Activated naive CD4-positive, alpha-beta T cell treated with anti-CD3 and anti-CD28 coated beads, Interleukin-2, amount 50 U/mL, for 16 hours (primary cell): ENCODE data around the gene FGF14.
"Not testable (repeated sequence)": the region's sequence is repeated elsewhere in the genome, so short reads cannot be mapped to it uniquely, and the experiment has no call there.

Source experiments
- DNase-seq: peaks from one replicate; pipeline ENCODE4 v3.0.0-alpha.2; 2020

The FGF14 gene

DNA sequence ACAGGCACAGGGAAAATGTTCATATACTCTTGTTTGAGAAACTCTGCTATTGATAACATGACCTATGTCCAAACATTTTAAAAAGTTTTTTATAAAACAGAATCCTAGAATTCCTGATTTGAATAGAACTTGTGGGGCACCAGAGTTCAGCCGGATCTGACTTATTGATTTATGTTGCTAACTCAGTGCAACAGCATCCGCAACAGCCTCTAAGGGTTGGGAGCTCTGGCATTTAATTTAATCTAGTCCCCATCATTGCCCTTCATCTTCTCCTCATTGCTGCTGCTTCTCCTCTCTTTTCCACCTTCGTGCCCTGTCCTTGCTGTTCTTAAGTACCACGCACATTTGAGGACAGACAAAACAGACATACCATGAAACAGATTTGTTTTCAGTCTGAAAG lies 214.5 kb downstream of the FGF14 start:
- DNase-seq, result no peak

DNA sequence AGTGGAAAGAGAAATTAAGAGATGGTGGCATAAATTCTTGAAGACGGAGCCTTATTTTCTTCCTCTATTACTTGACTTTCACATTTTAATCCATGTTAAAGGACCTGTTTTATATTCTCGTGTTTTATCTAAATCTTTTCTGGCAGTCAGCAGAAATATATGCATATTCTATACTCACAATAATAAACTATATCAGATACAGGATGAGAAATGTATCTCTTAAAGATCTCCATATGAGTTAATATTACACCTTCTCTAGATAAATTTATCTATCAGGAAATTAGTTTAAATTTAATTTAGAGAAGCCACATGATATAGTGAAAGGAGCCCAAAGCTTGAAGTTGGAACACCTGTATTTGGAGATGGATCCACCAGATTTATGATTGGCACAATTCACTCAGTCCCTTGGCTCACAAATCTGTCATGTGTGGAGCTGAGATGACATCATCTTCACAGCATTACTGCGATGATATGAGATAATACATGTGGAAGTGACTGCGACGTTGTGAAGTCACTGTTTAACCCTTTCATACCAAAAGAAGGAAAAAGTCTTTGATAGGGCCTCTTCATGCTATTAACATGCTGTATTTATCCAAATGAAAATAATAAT lies 216.4 kb downstream of the FGF14 start:
- DNase-seq, result no peak

DNA sequence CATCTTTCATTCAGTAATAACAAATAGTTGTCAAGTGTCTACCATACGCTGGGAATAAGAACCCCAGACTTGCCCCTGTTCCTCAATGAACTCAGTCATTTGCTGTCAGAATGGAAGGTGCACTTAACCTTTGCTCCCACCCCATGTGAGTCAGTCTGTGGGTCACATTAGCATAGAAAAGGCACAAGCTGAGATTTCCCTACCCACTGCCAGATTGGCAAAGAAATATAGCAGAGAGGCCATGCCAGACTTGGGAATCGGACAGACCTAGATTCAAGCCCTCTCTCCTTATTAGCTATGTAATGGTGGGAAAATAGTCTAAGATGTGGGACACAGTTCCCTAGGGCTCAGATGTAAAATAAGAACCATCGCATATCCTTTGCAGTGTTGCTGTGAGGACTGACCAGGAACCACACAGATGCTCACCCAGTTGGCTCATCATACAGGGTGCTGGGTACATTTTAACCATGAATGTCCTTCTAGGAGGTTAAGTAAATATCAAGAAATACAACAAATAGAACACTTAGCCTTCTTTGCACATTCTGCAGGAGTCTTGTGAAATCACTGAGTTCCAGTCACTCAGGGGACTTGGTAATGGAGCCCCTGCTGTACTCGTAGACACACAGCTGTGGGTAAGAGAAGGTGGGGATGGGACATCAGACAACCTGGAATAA lies 218.2 kb downstream of the FGF14 start:
- no peak for DNase-seq

DNA sequence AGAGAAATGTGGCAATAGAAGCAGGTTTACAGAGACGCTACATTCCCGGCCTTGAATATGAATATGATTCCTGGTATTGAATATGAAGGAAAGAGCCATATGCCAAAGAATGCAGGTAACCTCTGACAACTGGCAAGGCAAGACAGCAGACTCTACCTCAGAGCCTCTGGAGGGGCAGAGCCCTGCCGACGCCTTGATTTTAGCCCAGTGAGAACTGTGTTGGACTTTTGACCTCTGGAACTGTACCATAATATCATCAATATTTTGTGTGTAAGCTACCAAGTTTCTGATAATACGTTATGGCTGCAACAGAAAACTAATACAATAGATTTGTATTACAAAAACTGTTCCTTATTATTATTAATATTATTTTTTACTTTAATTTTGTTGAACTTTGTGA lies 219.7 kb downstream of the FGF14 start:
- DNase-seq, result no peak

DNA sequence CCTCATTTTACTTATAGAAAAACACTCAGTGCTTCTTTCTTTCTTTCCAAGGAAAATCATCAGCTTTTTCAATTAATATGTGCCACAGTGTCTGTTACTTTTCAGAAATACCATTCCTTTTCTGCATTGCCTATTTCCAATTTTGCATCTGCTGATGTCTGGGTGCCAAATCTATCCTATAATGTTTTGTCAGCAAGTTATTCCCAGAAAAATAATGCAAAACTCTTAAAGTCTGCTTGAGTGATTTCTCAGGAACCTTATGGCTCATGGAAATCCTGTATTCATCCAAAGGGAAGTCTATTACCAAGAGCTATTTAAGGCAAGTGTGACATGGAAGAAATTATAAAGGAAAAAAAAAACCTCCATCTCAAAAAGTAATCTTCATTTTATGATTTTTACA lies 224.4 kb downstream of the FGF14 start:
- no peak for DNase-seq

DNA sequence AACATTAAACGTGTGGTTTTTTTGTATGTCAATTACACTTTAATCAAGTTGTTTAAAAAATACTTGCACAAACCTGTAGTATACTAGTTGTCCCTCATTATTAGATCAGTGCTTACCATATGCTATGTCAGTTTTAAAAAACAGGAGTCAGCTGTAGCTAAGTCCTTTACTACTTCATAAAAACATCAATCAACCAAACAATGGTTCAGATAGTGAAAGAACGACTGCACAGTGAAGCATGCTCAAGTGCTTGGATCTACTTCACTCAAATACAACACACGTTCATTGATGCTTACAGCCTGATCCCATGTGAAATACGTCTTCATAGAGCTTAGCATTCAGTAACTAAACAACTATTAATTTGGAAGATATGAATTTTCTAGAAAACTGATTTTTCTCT lies 225.0 kb downstream of the FGF14 start:
- DNase-seq, result no peak

DNA sequence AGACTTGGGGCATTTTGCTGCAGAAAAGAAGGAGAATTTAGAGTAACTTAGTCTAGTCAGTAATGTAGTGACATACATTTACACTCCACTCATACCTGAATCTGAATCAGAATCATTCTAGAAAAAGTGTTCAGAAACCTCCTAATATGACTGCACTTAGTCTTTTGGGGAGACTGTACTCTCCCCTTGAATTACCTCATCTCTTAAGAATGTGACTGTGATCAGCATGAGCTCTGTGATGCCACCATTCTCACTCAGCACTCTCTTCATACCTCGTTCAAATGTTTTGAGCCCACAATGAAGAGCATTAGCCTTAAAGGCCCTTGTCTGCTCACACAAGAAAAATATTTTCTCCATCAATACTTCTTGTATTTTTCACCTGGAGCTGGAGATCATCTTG lies 229.4 kb downstream of the FGF14 start:
- no peak for DNase-seq

DNA sequence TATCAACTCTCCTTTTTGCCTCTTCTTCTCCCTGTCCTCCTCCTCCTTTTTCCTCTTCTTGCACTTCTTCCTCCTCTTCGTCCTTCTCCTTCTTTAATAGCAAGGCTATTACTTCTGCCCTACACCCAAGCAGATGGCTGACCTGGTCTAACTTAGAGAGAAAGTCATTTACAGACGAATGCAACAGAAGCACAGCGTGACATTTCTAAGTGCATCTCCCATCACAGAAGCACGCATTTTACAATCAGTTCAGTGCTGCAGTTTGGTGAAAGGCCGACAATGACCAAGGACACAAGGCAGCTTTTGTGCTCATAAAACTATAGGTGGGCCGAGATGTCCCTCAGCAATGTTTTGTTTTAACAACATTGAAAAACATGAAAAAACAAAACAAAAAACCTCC lies 231.5 kb downstream of the FGF14 start:
- no peak for DNase-seq

DNA sequence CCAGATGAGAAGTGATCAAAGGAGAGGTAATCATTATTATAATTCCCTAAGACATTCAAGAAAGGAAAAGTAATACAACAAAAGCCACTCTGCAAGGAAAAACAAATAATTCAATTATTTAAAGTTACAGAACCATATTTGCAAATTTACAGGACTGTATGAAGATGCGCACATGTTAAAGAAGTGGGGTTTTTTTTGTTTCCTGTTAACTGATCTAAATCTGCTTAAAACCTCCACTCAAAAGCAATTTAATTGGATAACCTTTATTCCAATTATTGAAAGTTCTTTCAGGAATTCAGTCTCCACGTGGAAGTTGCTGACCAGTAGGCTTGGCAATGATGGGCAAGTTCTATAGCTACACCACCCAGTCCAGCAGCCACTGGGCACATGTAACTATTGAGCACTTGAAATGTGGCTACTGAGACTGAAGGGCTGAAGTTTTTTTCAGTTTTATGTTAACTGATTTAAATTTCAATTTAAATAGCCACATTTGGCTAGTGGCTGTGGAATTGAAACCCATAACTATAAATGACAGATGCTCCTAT lies 232.3 kb downstream of the FGF14 start:
- DNase-seq, result no peak

DNA sequence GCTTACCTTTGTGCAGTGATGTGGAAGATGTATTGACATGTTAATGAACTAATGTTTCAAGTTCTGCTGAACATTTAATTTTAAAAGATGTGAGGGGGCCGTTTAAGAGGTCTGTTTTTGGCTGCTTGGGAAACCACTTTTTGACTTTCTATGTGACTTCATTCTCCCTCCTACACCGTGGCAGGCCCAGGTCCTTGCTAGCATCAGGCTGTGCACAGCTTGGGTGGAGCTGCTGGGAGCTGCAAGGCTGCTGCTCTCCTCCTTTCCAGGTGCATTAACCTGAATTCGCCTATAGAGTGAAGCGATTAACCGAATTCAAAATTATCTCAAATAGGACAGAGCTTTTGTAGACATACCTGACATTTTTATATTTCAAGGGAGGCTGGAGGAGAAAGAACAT lies 249.1 kb downstream of the FGF14 start:
- no peak for DNase-seq

DNA sequence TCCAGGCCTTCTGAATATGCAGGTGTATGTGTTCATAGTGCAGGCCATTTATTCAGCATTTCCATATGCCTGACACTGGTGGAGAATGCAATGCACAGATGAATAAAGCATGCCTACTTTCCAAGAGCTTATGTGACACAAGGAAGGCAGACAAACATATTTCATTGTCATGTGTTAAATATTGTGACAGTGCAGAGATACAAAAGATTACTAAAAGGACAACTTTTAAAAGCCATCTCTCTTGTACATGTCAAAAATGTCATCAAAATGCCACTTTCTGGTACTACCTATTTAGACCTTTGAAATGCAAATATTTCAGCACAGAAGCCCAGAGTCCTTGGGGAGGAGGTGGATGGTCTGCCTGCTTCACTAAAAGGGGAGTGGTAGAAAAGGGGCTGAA lies 254.5 kb downstream of the FGF14 start:
- no peak for DNase-seq

DNA sequence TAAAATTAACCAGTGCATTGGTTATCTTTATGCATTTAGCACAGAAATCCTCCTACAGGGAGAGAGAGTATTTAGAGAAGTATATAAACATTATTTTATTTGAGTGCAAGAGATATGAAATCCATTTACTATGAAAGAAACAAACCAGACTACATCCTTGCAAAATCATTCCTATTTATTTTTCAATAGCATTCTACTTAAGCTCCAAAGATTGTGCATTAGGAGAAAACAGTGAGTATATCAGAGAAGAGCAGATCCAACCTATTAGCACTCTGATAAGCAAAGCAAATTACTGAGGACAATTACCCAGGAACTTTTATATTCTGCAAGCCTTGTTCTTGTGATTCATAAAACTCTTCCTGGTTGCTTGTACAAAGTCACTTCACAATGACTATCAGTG lies 256.1 kb downstream of the FGF14 start:
- DNase-seq, result no peak

DNA sequence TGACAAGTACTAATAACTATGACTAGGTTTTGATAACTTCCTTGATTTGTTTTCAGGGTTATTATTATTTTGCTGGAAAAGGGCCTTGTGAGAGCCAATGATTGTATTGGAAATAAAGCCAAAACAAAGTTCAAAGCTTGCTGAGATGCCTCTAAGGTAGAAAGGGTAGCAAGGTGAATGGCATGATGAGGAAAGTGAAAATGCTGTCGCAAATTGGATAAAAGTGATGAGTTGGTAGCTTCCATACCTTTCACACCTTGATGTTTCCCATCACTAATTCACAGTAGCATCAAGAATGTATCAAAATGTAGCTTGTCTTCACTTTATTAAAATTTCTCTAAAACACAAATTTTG lies 259.4 kb downstream of the FGF14 start:
- DNase-seq, result no peak

DNA sequence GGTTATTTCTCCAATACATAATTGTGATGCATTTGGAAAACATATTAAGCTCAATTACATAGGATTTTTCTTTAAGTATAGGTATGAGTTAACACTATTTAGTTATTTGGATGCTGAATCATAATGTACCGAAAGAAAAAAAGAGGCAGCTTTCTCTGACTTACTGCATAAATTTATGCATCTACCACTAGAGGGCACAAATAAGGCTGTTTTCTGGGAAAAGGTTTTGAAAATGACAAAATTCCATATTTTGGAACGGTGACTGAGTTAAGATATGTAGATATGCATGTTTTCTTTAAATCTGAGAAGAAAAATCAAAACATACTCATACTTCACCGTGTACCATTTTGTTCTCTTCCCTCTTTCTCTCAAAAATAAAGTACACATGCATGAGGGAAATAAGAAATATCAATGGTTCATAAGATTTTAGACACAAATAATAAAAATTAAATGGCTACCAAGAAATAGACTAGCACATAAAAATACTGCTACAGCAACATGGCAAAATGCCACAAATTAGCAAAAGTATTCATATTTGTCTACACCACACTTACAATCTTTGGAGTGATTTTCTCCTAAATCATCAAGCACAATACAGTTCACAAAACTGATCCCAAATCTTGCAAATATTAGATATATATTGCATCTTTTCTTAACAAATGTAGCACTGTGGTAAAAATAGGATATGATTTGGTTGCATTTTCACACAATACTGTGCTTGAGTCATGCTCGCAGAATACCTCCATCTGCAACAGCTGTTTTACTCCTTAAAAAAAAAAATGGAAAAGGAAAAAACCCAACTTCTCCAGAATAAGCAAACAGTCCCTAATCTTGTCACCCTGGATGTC lies 260.0 kb downstream of the FGF14 start:
- DNase-seq, result no peak

DNA sequence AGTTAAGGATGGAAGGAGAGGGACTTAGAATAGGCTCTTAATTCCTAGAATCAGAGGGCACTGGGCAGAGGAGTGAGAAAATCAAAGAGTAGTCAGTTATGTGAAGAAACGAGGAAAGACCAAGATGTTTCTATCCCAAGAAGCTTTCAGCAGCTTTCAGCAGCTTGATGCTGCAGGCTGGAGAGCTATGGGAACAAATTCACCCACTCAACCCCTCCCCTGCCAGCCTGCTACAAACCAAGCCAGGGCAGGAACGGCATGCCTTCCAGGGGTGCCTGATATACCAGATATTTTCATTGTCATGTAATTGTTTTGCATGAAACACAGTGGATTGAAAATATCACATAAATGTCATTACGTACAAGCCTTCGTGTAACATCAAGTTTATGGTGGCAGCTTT lies 262.2 kb downstream of the FGF14 start:
- DNase-seq, result no peak

DNA sequence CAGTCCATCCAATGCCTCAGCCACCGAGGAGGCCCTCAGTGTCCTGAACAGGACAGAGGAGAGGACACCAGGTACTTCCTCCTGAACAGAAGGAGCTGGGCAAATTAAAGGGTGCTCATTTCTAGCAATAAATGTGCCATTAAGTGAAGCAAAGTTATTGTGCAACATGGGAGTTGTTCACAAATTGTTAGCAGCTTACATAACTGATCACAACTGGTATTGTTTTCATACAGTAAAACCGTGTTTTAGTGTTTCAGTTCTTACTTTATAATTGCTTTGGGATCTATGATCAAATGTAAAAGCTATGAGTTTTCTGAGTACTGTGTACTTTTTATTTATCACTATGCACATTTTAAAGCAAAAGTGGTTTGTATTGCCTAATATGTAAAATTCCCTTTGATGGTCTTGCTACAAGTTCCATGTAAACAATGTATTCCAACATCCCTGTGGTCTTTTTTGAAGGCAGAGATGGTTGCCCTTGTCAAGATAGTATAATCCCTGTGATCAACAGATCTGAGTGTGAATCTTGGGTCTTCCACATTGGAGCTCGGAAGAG lies 263.1 kb downstream of the FGF14 start:
- DNase-seq, result no peak

DNA sequence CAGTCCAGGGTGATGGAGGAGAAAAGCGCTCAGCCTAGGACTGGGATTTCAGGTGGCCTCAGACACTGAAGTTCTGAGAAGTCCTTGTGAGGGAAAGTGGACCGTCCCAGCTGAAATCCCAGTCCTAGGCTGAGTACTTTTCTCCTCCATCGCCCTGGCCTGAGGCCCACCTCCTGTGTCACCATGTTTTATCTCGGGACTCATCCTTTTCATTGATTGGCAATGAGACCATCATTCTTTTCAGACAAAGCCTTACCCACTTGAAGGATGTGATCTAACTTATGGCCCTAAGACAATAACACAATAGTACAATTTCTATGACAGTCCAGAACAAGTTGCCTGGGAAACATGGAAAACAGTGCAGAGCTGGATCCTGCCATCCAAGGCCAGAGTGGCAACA lies 263.9 kb downstream of the FGF14 start:
- DNase-seq, result not testable (repeated sequence)

DNA sequence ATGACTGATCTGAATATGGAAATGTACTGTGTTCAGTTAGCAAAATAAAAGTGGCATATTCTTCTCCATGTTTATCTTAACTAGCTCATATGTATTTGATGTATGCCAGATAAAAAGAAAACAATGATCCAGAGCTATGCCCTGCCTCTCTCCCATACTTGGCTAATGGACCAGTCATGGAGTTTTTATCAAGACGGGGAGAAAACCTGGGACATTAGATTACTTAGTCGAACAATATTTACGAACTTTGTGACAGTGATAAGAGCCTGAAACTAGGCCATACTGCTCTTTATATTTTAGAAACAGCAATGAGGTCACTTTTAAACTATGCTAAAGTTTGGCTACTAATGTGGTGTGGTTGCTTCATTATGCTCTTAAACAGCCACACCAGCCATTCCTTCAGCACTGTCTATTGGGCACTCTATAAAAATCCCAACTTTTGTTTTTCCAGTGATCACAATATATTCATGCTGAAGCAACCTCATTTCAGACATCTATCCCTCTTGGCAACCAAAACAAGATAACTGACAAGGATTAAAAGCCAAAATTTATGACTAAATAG lies 265.0 kb downstream of the FGF14 start:
- DNase-seq, result no peak

DNA sequence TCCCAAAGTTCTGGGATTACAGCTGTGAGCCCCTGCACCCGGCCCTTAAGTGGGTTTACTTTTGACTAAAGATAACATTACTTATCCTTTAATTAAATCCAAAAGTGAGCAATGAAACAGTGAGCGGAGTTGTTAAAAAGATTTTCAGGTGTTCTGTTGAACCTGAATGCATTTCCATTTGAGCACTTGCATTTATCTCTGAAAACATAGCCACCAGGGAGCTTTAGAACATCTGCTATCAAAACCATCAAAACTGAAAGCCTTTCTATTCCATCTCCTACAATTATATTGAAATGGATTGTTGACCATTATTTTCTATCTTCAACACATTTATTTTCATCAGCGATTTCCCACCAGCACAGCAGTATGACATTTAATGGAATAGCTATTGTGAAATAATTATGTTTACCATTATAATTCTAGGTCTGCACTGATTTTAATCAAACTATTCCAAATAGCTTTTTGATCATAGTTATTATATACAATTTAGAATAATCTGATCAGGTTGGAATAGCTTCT lies 269.0 kb downstream of the FGF14 start:
- no peak for DNase-seq

DNA sequence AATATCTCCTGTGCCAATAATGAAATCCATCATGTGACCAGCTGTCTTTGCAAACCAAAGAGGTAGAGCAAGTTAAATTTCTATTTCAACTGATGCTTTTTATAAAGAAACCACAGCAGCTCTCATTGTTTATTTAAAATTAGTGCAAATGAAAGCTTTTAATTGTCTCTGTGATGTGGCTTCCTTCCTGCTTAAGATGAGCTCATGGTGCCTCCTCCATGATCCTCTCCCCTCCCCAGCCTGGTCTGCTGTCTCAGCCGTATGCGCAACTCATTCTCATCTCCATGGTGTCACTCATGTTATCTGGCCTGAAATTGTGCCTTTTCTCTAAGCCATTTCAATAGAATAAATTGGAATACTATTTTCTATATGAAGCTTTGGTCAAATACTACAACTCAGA lies 270.6 kb downstream of the FGF14 start:
- no peak for DNase-seq

DNA sequence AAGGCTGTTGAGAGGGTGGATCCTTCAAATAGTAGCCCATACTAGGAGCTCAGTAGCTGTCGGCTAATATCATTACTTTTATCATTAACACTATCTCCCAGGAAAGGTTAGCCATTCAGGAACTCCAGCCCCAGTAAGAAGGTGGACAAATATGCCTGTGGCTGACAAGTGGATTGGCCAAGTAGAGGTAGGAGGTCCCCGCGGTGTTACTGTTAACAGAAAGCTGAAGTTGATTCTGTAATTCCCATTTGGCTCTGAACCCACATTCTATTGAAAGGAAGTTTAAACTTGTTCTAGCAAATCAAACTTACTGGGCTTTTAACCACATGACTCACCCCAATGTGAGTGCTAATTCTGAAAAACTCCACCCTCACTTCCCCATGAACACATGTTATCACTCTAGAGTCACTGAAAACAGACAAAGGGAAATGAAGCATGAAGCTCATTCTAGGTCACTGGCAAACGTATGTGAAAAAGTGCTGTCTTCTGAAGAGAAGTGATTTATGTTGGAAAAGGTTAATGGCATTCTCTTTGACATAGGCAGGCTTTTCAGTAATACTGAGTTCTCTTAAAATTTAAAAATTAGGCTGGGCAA lies 273.5 kb downstream of the FGF14 start:
- DNase-seq, result no peak

DNA sequence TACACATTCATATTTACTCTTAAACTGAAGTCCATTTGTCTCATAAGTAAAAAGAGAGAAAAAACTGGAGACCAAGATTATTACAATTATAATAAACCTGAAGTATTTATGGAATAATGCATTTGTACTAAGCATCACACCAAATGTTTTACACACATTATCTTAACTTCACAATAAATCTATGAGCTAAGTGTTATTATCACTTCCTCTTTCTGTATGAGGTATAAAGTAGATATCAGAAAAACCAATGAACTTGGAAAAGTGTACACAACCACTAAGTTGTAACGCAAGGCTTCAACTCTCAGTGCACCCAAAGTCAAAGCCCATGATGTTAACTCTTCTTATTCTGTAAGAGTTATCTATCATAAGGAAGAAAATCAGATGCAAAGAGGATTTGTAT lies 274.7 kb downstream of the FGF14 start:
- no peak for DNase-seq

DNA sequence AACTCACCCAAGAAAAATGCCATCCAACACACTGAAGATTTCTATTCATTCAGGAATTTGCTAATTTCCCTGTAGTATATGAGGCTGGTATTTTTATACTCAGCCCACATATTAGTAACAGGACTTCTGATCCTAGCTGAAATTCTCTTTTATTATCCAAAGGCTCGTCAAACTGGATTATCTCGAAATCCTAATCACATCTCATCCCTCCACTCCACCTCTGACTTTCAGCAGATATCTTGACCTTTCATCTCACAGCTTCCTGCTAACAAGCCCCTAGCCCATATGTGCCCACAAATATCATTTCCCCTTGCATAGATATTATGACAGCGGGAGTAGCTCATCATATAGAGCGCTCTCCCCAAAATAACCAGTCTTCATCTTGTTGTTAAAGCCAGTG lies 279.7 kb downstream of the FGF14 start:
- no peak for DNase-seq
